HG03469 (cell line): ENCODE data around the gene LENG1.

ENCODE experiments used
- ATAC-seq: cut with Tn5 transposase; IDR thresholded peaks from one replicate; pipeline ENCODE4 v1.9.1; 2021; ENCODE audit warnings: mild to moderate bottlenecking, moderate library complexity, moderate number of reproducible peaks; ENCODE audit not compliant: unreplicated experiment

Gene LENG1

GRCh38 chr19:54165222-54165621, 5.7 kb upstream of the LENG1 start:
- no peak for ATAC-seq

- no peak for ATAC-seq
These were observed 5.0 kb upstream of the LENG1 start for GRCh38 chr19:54164369-54165068.

GRCh38 chr19:54162884-54163283, 3.4 kb upstream of the LENG1 start:
- ATAC-seq: no peak

GRCh38 chr19:54162241-54162805, 2.8 kb upstream of the LENG1 start:
- no peak for ATAC-seq

GRCh38 chr19:54160854-54161253, 1.3 kb upstream of the LENG1 start:
- no peak for ATAC-seq

- ATAC-seq: no peak
These were observed 776 bp upstream of the LENG1 start for GRCh38 chr19:54160182-54160811.

- no peak for ATAC-seq
These were observed 639 bp downstream of the LENG1 start for GRCh38 chr19:54158812-54159351.

GRCh38 chr19:54156953-54157352, 2.6 kb downstream of the LENG1 start:
- no peak for ATAC-seq

- ATAC-seq: no peak
These were observed 3.0 kb downstream of the LENG1 start for GRCh38 chr19:54156490-54156889.

- no peak for ATAC-seq
These were observed 3.8 kb downstream of the LENG1 start for GRCh38 chr19:54155694-54156093.

GRCh38 chr19:54154603-54155345, 4.7 kb downstream of the LENG1 start:
- ATAC-seq: no peak

GRCh38 chr19:54153731-54154326, 5.7 kb downstream of the LENG1 start:
- no peak for ATAC-seq

GRCh38 chr19:54152878-54153524, 6.5 kb downstream of the LENG1 start:
- ATAC-seq: no peak

GRCh38 chr19:54152267-54152666, 7.3 kb downstream of the LENG1 start:
- no peak for ATAC-seq

- no peak for ATAC-seq
These were observed 8.0 kb downstream of the LENG1 start for GRCh38 chr19:54151362-54152035.

- no peak for ATAC-seq
These were observed 10.3 kb downstream of the LENG1 start for GRCh38 chr19:54149021-54149812.

GRCh38 chr19:54148158-54148557, 11.4 kb downstream of the LENG1 start:
- no peak for ATAC-seq

GRCh38 chr19:54147676-54148075, 11.8 kb downstream of the LENG1 start:
- no peak for ATAC-seq

- no peak for ATAC-seq
These were observed 13.9 kb downstream of the LENG1 start for GRCh38 chr19:54145541-54146158.
